Duodenal mucosa (tissue), 2 donors: Measurements from ENCODE around the gene D2HGDH.
A peak's percentile ranks its signal among the peaks of the same experiment; 100 is the strongest.

Source experiments
- H3K27ac ChIP-seq: one replicate; pipeline ENCODE4 v1.7.0; 2013; ENCODE audit warnings: low read depth, low read length
- H3K27me3 ChIP-seq, 2 donors: one replicate each; pipeline ENCODE4 v1.7.0; 2013; ENCODE audit warnings: low read length in 2 of 2, control low read depth in 1 of 2; ENCODE audit not compliant: insufficient read depth in 2 of 2, control insufficient read depth in 1 of 2
- H3K36me3 ChIP-seq, 2 donors: one replicate each; pipeline ENCODE4 v1.7.0; 2013; ENCODE audit warnings: low read length in 2 of 2, control low read depth in 1 of 2; ENCODE audit not compliant: insufficient read depth in 2 of 2, control insufficient read depth in 1 of 2
- H3K4me1 ChIP-seq, 2 donors: one replicate each; pipeline ENCODE4 v1.7.0; 2013; ENCODE audit warnings: low read length in 2 of 2, control low read depth in 1 of 2; ENCODE audit not compliant: insufficient read depth in 2 of 2, control insufficient read depth in 1 of 2
- H3K4me3 ChIP-seq, 2 donors: one replicate each; pipeline ENCODE4 v1.7.0; 2013; ENCODE audit warnings: low read length in 2 of 2, low read depth in 1 of 2
- H3K9ac ChIP-seq, 2 donors: one replicate each; pipeline ENCODE4 v1.7.0; 2013; ENCODE audit warnings: low read length in 2 of 2, low read depth in 1 of 2
- H3K9me3 ChIP-seq, 2 donors: one replicate each; pipeline ENCODE4 v1.7.0; 2013; ENCODE audit warnings: low read length in 2 of 2, control low read depth in 1 of 2; ENCODE audit not compliant: control insufficient read depth in 1 of 2

The D2HGDH gene

DNA sequence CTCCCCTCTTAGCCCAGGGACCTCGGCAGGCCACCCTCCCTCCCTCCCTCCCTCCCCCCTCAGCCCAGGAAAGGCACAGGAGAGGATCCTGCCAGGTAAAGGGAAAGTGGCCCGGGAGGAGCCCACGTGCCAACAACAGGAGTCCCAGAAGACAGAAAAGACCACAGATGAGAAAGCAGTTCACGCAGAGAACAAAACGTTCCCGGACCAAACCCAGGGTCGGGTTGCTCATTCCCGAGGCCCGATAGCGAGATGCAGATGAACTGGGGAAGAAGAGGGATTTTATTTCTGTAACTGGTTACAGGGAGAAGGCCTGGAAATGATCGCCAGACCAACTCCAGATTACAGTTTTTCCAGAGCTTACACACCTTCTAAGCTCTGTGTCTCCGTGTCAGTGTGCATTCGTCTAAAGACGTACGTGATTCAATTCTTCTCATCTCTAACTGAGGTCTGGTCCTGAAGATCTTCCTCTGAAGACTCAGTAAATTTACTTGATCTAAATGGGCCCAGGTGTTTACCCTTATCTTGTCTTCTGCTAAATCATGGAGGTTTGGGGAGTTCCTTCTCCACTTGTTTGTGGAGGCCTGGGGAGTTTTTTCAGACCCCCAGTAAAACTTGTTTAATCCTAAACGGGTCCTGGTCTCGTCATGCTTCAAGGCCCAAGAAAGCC is 73.8 kb downstream of the D2HGDH start:
- no peaks in the 10 kb centered on the region for H3K9me3 ChIP-seq
- H3K4me1 ChIP-seq, result peaks cover 11 to 28% of the 10 kb centered on the region in 2 donors
- H3K27me3 ChIP-seq, result peaks cover 9 to 13% of the 10 kb centered on the region in 2 donors
- no peak overlapping the region for H3K9ac ChIP-seq
- no peak overlapping the region for H3K27ac ChIP-seq
- no peak overlapping the region for H3K4me3 ChIP-seq
- no peaks in the 10 kb centered on the region for H3K36me3 ChIP-seq

DNA sequence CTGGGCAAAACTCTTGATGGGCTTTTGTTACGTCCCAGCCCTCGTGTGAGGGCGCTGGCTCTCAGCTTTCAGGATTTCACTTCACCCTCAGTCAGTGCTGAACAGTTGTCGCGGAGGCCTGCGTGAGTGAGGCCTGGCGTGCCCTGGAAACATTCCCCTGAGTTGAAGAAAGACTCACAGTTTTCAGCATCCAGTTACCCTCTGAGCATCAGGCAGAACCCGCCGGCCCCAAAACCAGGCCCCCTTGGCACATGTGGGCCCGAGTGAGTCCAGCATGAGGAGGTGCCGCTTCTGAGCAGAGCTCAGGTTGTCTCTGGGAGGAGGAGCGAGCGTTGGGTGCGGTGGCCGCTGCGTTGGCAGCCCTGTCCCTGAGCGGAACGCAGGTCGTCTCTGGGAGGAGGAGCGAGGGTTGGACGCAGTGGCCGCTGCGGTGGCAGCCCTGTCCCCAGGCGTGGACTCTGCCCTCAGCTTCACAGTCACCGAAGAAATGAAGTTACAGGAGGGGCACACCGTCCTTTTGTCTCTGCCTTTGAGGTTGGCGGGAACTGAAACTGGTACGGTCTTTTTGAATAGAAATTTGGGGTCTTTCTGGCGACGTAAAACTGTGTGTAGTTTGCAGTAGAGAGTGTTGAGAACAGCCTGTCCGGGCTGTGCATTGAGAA is 74.4 kb downstream of the D2HGDH start, which contains the start of gene NEU4:
TSS of gene NEU4 (plus strand) at position 473 of the 662 bp plus-strand sequence. CDS start 5,292 bp downstream, outside the sequence.
- H3K4me1 ChIP-seq, result peaks cover 11 to 23% of the 10 kb centered on the region in 2 donors
- no peaks in the 10 kb centered on the region for H3K9me3 ChIP-seq
- peak within 1 kb of the TSS; percentile 61 to 65 for H3K4me3 ChIP-seq
- H3K27me3 ChIP-seq, result peaks cover 6 to 10% of the 10 kb centered on the region in 2 donors
- H3K9ac ChIP-seq, result peak within 1 kb of the TSS; percentile 64 to 68
- H3K36me3 ChIP-seq, result no peaks in the 10 kb centered on the region
- H3K27ac ChIP-seq, result no peak within 1 kb of the TSS

DNA sequence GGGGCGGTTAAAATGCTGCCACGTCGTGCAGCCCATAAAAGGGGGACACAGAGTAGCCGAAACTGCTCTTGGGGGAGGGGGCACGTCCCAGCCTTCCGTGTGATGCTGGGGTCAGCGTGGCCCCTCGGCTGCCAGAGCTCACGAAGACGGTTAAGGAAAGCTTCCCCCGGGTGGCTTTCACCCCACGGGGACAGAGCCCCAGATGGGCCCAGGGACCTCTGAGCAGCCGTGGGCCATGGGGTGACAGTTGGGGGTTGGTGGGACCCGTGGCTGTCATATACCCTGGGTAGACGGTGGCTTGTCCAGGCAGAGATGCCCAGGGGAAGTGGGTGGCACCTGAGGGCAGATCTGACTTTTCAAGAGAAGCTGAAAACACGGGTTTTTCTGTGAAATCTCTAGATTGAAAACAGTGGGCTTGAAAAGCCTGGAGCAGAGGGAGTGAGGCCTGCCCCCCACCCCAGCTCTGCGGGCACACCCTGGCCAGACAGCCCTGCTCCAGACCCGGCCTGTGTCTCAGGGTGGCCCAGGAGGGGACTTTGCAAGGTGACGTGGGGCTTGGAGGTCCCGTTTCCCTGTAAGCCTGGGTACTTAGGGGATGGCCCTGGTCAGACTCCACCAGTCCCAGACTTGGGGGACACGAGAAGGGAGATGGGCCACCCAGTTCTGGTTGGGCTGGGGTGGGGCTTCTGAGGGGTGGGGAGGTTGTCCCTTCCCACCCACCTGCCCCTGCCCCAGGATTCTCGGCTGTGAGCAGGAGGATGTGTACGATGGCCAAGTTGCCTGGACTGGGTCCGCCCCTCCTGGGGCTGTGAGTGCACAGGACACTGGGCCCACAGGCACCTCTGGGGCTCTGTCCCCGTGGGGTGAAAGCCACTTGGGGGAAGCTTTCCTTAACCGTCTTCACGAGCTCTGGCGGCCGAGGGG is 75.2 kb downstream of the D2HGDH start:
- H3K4me3 ChIP-seq, result peak overlapping the region; percentile 61 to 65
- H3K9me3 ChIP-seq, result no peaks in the 10 kb centered on the region
- H3K9ac ChIP-seq, result peak overlapping the region; percentile 64 to 68
- peaks cover 11 to 15% of the 10 kb centered on the region in 2 donors for H3K4me1 ChIP-seq
- peaks cover 1 to 3% of the 10 kb centered on the region in 2 donors for H3K27me3 ChIP-seq
- H3K36me3 ChIP-seq, result no peaks in the 10 kb centered on the region
- no peak overlapping the region for H3K27ac ChIP-seq

DNA sequence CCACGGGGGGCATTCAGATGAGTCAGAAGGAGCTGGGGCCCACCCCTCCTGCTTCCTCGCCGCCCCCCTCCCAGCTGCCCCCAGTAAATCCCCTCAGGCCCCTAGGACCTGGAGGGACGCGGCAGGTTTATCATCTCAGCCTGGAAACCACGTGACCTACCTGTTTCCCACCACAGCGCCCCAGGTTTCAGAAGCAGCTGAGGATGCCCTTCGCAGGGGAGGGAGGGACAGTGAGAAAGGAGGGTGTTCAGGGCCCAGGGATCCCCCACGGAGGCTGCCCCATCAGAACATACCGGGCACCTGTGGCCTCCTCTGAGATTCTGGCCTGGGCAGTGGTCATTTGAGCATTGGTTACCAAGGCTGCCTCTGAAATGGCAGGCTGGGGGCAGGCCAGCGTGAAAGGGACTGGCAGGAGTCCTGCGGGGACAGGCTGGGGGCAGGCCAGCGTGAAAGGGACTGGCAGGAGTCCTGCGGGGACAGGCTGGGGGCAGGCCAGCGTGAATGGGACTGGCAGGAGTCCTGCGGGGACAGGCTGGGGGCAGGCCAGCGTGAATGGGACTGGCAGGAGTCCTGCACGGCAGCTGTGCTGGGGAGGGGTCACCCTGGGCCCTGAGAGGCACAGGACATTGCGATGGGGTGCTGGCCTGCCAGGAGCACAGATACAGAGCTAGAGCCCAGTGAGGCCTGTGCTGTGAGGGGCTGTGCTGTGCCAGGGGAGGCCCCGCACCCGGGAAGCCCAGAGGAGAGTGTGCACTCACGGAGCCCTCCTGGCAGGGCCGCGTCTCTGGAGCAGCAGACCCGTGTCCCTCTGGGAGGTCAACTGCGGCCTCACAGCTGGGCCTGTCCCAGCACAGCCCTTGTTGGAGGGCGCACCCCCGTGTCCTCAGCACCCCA is 76.1 kb downstream of the D2HGDH start:
- Histone ChIP-seq H3K9ac (no peak overlapping the region), H3K4me1 (peaks cover 11 to 13% of the 10 kb centered on the region in 2 donors), H3K4me3 (peak overlapping the region in 1 of 2 donors; percentile 61), H3K9me3 (no peaks in the 10 kb centered on the region), H3K36me3 (no peaks in the 10 kb centered on the region), H3K27me3 (no peaks in the 10 kb centered on the region), H3K27ac (no peak overlapping the region)

GRCh38 chr2:241811201-241811951 is 76.9 kb downstream of the D2HGDH start:
- Histone ChIP-seq H3K27me3 (no peaks in the 10 kb centered on the region), H3K4me1 (peaks cover 11 to 13% of the 10 kb centered on the region in 2 donors), H3K4me3 (no peak overlapping the region), H3K27ac (no peak overlapping the region), H3K9ac (no peak overlapping the region), H3K9me3 (no peaks in the 10 kb centered on the region), H3K36me3 (no peaks in the 10 kb centered on the region)

DNA sequence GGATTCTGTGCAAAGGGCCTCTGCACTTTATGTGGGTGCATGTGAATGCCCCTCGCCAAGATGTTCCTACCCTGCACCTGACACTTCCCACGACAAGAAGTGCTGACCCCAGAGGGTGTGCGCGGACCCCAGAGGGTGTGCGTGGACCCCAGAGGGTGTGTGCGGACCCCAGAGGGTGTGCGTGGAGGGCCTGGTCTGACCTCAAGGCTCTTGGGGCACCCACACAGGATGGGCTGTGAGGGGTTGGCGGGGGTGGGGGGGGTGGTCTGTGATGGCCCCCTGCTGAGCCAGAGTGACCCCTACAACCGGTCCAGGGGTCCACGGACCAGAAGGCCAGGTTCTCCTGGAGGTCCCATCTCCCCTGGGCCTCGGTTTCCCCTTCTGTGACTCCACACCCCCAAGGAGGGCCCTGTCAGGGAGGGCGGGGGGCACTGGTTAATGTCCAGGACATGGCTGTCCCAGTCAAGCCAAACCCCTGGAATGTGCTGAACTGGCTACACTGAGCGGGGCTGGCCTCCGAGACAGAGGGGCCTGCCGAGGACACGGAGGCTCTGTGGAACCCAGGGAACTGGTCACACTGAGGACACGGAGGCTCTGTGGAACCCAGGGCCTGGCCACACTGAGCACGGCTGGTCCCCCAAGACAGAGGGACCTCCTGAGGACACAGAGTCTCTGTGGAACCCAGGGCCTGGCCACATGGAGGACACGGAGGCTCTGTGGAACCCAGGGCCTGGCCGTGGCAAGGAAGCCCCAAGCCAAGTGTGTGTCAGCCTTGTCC is 77.7 kb downstream of the D2HGDH start:
- H3K27me3 ChIP-seq, result no peaks in the 10 kb centered on the region
- no peak overlapping the region for H3K9ac ChIP-seq
- peaks cover 11 to 13% of the 10 kb centered on the region in 2 donors for H3K4me1 ChIP-seq
- no peaks in the 10 kb centered on the region for H3K9me3 ChIP-seq
- no peak overlapping the region for H3K27ac ChIP-seq
- no peaks in the 10 kb centered on the region for H3K36me3 ChIP-seq
- H3K4me3 ChIP-seq, result no peak overlapping the region

DNA sequence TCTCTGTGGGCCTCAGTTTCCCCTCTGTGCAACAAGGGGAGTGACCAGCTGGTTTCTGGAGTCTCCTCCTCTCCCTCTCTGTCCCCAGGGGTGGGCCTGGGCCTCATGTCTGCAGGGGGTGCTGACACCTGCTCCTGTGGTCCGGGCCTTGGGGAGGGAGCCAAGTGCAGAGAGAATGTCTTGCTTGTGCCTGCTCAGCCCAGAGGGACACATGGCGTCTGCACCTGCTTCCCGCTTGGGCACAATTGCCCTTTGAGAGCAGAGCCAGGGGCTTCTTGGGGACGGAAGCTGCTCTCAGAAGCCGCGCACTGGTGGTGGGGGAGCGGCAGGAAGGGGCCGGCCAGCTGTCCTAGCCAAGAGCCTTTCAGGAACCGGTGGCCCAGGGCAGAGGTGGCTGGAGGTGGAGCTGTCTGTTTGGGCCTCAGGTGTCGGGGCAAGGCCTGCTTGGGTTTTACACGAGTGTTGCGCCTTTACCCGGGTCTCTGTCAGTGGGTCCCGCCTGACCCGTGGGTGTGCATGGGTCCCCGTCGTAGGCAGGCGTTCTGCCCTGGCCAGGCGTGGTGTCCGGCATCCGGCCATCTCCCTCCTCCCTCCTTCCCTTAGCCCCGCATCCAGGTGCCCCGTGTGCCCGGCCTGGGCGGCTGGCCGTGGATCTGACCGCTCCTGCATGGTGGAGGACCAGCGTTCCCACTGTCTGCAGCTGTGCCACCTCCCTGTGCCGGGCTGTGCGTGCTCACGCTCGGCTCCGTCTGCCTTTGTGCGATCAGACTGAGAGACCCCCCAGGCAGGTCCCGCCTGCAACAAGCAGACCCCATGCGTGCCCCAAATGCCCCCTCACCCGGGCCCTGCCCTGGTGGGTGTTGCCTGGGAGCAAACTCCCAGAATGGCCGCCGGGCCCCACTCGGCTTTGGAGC is 78.6 kb downstream of the D2HGDH start:
- no peak overlapping the region for H3K27ac ChIP-seq
- H3K9ac ChIP-seq, result no peak overlapping the region
- no peak overlapping the region for H3K4me3 ChIP-seq
- no peaks in the 10 kb centered on the region for H3K36me3 ChIP-seq
- H3K27me3 ChIP-seq, result no peaks in the 10 kb centered on the region
- no peaks in the 10 kb centered on the region for H3K9me3 ChIP-seq
- peaks cover 11 to 13% of the 10 kb centered on the region in 2 donors for H3K4me1 ChIP-seq
